Ascending aorta (tissue), 2 donors: ENCODE results near the gene OVCH2. TPM values are rescaled to one million over a fixed set of nuclear protein-coding genes. Genes with fewer than 3 reads are reported as not detected.

Experiments
- DNase-seq, 2 donors: peaks; one replicate each; pipeline ENCODE4 v3.0.0-alpha.2; 2019; ENCODE audit warnings: low spot score in 2 of 2
- H3K27ac ChIP-seq, 2 donors: fragments of 200-600 bp; sonication (generic); one replicate each; pipeline ENCODE4 v1.5.1; 2016 to 2017; ENCODE audit warnings: mild to moderate bottlenecking in 1 of 2
- H3K27me3 ChIP-seq: fragments of 200-600 bp; sonication (generic); one replicate; pipeline ENCODE4 v1.5.1; 2017
- H3K36me3 ChIP-seq, 2 donors: fragments of 200-600 bp; sonication (generic); one replicate each; pipeline ENCODE4 v1.5.1; 2016
- H3K4me1 ChIP-seq, 2 donors: fragments of 200-600 bp; sonication (generic); one replicate each; pipeline ENCODE4 v1.5.1; 2016 to 2017; ENCODE audit warnings: mild to moderate bottlenecking in 1 of 2
- H3K4me3 ChIP-seq, 2 donors: fragments of 200-600 bp; sonication (generic); one replicate each; pipeline ENCODE4 v1.5.1; 2016 to 2017; ENCODE audit warnings: mild to moderate bottlenecking in 1 of 2
- H3K9me3 ChIP-seq, 2 donors: fragments of 200-600 bp; sonication (generic); one replicate each; pipeline ENCODE4 v1.5.1; 2016
- intact Hi-C: fragments of 100-400 bp; cut with DNase I; formaldehyde crosslinking; loops from one replicate; pipeline ENCODE4 v1.15.1; 2023
- total RNA-seq: library from RNA; depleted of rRNA; stranded (reverse); fragments of >200 nt; gene quantifications from one replicate; pipeline ENCODE4 v1.1.0, GENCODE V29; 2016
- TF ChIP-seq, protein P1 (sequence below), 3 experiments: fragments of 200-600 bp in 2 of 3; fragments of 450-650 bp in 1 of 3; sonication (generic) in 2 of 3; IDR thresholded peaks; one replicate each; pipeline ENCODE4 v1.5.1; 2016 to 2019; ENCODE audit warnings: antibody characterized with exemption in 3 of 3, mild to moderate bottlenecking in 1 of 3, moderate library complexity in 1 of 3

The OVCH2 gene
- total RNA-seq, 1 donor from 2014 or later = not detected

DNA sequence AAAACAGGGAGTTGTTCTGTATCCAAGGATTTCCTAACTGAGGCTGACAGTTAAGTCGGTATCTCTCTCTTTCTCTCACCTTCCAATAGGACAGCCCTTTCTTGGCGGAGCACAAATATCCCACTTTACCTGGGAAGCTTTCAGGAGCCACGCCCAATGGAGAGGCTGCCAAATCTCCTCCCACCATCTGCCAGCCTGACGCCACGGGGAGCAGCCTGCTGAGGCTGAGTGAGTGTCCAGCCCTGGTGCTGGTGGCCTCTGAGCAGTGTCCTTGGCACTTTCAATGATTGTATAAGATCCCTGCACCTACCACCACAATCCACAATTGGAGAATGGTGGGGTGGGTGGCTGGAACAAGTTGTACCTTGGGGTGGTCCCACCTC, 66.6 kb downstream of the OVCH2 start:
- peak overlapping the region in 1 of 2 donors; percentile 75 for H3K27ac ChIP-seq
- intact Hi-C loops = no loop called here

More for the DNA sequence above, 66.6 kb downstream of the OVCH2 start:
- no peak overlapping the region for H3K4me3 ChIP-seq
- H3K36me3 ChIP-seq = peaks cover 46 to 64% of the 10 kb centered on the region in 2 donors
- peaks cover 5 to 7% of the 10 kb centered on the region in 2 donors for H3K4me1 ChIP-seq
- H3K9me3 ChIP-seq = no peaks in the 10 kb centered on the region
- H3K27me3 ChIP-seq = no peaks in the 10 kb centered on the region
- TF ChIP-seq, protein P1, sequence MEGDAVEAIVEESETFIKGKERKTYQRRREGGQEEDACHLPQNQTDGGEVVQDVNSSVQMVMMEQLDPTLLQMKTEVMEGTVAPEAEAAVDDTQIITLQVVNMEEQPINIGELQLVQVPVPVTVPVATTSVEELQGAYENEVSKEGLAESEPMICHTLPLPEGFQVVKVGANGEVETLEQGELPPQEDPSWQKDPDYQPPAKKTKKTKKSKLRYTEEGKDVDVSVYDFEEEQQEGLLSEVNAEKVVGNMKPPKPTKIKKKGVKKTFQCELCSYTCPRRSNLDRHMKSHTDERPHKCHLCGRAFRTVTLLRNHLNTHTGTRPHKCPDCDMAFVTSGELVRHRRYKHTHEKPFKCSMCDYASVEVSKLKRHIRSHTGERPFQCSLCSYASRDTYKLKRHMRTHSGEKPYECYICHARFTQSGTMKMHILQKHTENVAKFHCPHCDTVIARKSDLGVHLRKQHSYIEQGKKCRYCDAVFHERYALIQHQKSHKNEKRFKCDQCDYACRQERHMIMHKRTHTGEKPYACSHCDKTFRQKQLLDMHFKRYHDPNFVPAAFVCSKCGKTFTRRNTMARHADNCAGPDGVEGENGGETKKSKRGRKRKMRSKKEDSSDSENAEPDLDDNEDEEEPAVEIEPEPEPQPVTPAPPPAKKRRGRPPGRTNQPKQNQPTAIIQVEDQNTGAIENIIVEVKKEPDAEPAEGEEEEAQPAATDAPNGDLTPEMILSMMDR (IDR thresholded peaks at IDR 0.05) = no peak
- DNase-seq = no peak

Other genes with a start within 250 kb of the OVCH2 start
- 10.7 TPM for gene OLFML1, start 221.0 kb downstream of the OVCH2 start, total RNA-seq
- gene PPFIBP2, start 192.5 kb downstream of the OVCH2 start, total RNA-seq = 4.2 TPM
- gene CYB5R2, start 33.0 kb downstream of the OVCH2 start, total RNA-seq = 35.8 TPM
- not detected for gene OR5P2, start 90.5 kb upstream of the OVCH2 start, total RNA-seq
- not detected for gene OR5P3, start 124.4 kb upstream of the OVCH2 start, total RNA-seq
- not detected for gene OR10A6, start 224.8 kb upstream of the OVCH2 start, total RNA-seq
- not detected for gene OR10A3, start 235.2 kb upstream of the OVCH2 start, total RNA-seq